Measurements from ENCODE around the gene CANX. TPM values are rescaled to one million over a fixed set of nuclear protein-coding genes. Genes with fewer than 3 reads are reported as not detected.

Gene CANX
- total RNA-seq, 2 experiments from 2014 or later = 431 to 444 TPM

- intact Hi-C loops (cut with micrococcal nuclease) = no loop called here
- H3K4me1 Mint-ChIP-seq (ENCODE audit: low read depth) = peaks cover 61% of the 10 kb centered on the region
- POLR2A ChIA-PET = interaction anchor here (0.5 to 0.7 kb wide), 2 partner anchors 11 to 17 kb away, joined by 3 read pairs; no protein-coding TSS in a partner anchor
- TF ChIP-seq CTCF (IDR thresholded peaks at IDR 0.05) = no peak
- H3K36me3 Mint-ChIP-seq (ENCODE audit: low read depth) = peaks cover 4% of the 10 kb centered on the region
- no peak for DNase-seq
- ATAC-seq = no peak
- peak overlapping the region; percentile 23 for H3K27ac Mint-ChIP-seq
- H3K27me3 Mint-ChIP-seq = no peaks in the 10 kb centered on the region
- no peak overlapping the region for H3K4me3 Mint-ChIP-seq
- CTCF ChIA-PET = no interaction called here
- no peaks in the 10 kb centered on the region for H3K9me3 Mint-ChIP-seq
Measured at GRCh38 chr5:179758955-179759354, 60.2 kb downstream of the CANX start.

GRCh38 chr5:179759581-179760551 is 61.1 kb downstream of the CANX start:
- intact Hi-C loops (cut with micrococcal nuclease) = loop anchor here (5.0 kb wide), 1 partner anchor 42 kb away; no protein-coding TSS in a partner anchor
- no peaks in the 10 kb centered on the region for H3K27me3 Mint-ChIP-seq
- ATAC-seq (peak; percentile 77), DNase-seq (peak; percentile 37)
- peak overlapping the region; percentile 75 for H3K27ac Mint-ChIP-seq
- peaks cover 52% of the 10 kb centered on the region for H3K4me1 Mint-ChIP-seq (ENCODE audit: low read depth)
- H3K4me3 Mint-ChIP-seq = peak overlapping the region; percentile 1
- ChIA-PET CTCF (no interaction called here), POLR2A (interaction anchor here (0.7 to 1.3 kb wide), 3 partner anchors 11 to 57 kb away, joined by 3 to 4 read pairs (median 3); no protein-coding TSS in a partner anchor)
- H3K36me3 Mint-ChIP-seq (ENCODE audit: low read depth) = peaks cover 4% of the 10 kb centered on the region
- H3K9me3 Mint-ChIP-seq = no peaks in the 10 kb centered on the region
- no peak for TF ChIP-seq CTCF (IDR thresholded peaks at IDR 0.05)

- H3K27ac Mint-ChIP-seq = peak overlapping the region; percentile 17
- no peaks in the 10 kb centered on the region for H3K27me3 Mint-ChIP-seq
- H3K9me3 Mint-ChIP-seq = no peaks in the 10 kb centered on the region
- intact Hi-C loops (cut with micrococcal nuclease) = loop anchor here (5.0 kb wide), 1 partner anchor 40 kb away; no protein-coding TSS in a partner anchor
- TF ChIP-seq CTCF (IDR thresholded peaks at IDR 0.05) = no peak
- POLR2A ChIA-PET = interaction anchor here (0.9 to 1.4 kb wide), 3 partner anchors 9 to 44 kb away, joined by 3 to 6 read pairs (median 5); no protein-coding TSS in a partner anchor
- ATAC-seq (peak; percentile 57), DNase-seq (peak; percentile 50)
- H3K4me1 Mint-ChIP-seq (ENCODE audit: low read depth) = peaks cover 50% of the 10 kb centered on the region
- CTCF ChIA-PET = interaction anchor here (0.7 to 3.2 kb wide), 33 partner anchors 7 to 330 kb away, joined by 3 to 30 read pairs (median 5); partner anchors contain the start of genes LTC4S and MAML1
- no peak overlapping the region for H3K4me3 Mint-ChIP-seq
- peaks cover 19% of the 10 kb centered on the region for H3K36me3 Mint-ChIP-seq (ENCODE audit: low read depth)
Measured at GRCh38 chr5:179762079-179762780, 63.5 kb downstream of the CANX start.

GRCh38 chr5:179762781-179763176 is 64.0 kb downstream of the CANX start:
- no peak for TF ChIP-seq CTCF (IDR thresholded peaks at IDR 0.05)

More at GRCh38 chr5:179762781-179763176, 64.0 kb downstream of the CANX start:
- ChIA-PET CTCF (interaction anchor here (0.7 to 3.2 kb wide), 38 partner anchors 8 to 330 kb away, joined by 3 to 30 read pairs (median 4); partner anchors contain the start of genes HNRNPH1, LTC4S and MAML1), POLR2A (interaction anchor here (0.6 to 1.2 kb wide), 4 partner anchors 9 to 43 kb away, joined by 3 to 5 read pairs (median 3); no protein-coding TSS in a partner anchor)
- intact Hi-C loops (cut with micrococcal nuclease) = loop anchor here (5.0 kb wide), 1 partner anchor 40 kb away; no protein-coding TSS in a partner anchor
- Mint-ChIP-seq H3K27me3 (no peaks in the 10 kb centered on the region), H3K4me3 (no peak overlapping the region), H3K27ac (peak overlapping the region; percentile 17), H3K4me1 (ENCODE audit: low read depth) (peaks cover 50% of the 10 kb centered on the region), H3K36me3 (ENCODE audit: low read depth) (peaks cover 21% of the 10 kb centered on the region), H3K9me3 (no peaks in the 10 kb centered on the region)
- DNase-seq (no peak), ATAC-seq (no peak)
